Globus pallidus (tissue), 1 donor: ENCODE results near the gene PTCD2.
A peak's percentile ranks its signal among the peaks of the same experiment; 100 is the strongest.

ENCODE experiments used
- DNase-seq: peaks from one replicate; pipeline ENCODE4 v3.0.0-alpha.2; 2015; ENCODE audit warnings: low spot score

Gene PTCD2, protein sequence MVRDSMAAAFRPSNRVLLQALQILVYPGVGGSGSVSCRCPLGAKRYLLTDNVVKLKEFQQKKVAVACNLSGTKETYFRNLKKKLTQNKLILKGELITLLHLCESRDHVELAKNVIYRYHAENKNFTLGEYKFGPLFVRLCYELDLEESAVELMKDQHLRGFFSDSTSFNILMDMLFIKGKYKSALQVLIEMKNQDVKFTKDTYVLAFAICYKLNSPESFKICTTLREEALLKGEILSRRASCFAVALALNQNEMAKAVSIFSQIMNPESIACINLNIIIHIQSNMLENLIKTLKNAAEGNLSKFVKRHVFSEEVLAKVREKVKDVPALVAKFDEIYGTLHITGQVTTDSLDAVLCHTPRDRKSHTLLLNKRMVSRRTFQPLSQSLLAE

DNA sequence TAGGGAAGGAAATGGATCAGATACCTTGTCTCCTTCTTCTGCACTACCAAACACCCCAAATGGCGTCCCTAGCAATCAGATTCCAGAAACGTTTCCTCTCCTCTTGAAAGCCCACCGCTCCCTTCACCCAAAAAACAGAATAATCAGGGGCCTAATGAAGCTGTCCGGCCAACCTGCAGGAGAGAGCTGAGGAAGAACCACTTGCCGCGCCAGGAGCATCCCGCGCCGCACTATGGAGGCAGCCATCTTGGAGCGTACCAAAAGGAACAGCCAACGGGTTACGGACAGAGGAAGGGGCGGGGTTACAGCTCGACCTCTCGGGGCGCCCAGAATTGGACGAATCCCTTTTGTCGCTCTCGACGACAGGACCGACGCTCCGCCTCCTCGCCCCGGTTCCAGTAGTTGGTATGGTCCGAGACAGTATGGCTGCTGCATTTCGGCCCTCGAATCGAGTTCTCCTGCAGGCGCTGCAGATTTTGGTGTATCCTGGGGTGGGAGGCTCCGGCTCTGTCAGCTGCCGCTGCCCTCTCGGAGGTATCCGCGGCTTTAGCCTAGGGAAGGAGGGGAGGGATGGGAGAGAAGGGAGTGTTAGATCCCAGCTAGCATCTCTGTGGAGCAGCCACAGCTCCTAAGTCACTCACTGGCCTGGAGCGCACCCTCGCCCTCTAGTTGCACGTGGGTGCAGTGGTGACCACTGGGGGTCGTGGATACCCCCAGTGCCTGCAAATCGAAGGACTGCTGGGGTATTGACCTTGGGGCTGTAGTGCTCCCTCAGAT, at the start of gene PTCD2, which contains the start of gene MRPS27:
Gene PTCD2 (plus strand): TSS at position 398 of the 777 bp plus-strand sequence. CDS start 10 bp downstream, at position 408.
Gene MRPS27 (minus strand): TSS at position 265 of the 777 bp plus-strand sequence. CDS start 19 bp downstream, at position 246.
- peak; percentile 98 for DNase-seq

DNA sequence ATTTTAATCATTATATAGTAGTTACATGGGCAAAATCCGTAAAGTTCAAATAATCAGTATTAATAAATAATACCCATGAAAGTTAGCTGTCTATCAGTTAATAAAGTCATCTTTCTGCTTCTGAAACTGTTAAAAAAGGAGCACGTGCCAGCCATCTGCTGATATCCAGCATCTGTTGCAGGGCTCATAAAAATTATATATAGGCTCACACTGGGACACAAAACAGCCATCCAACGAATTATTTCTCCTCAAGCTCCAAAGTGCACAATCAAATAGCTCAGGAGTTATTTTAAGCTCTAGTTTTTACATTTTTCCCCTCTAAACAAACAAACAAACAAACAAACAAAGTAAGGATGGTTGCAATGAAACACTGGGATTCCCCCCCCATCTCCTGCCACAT, 48.5 kb upstream of the PTCD2 start:
- DNase-seq = no peak

DNA sequence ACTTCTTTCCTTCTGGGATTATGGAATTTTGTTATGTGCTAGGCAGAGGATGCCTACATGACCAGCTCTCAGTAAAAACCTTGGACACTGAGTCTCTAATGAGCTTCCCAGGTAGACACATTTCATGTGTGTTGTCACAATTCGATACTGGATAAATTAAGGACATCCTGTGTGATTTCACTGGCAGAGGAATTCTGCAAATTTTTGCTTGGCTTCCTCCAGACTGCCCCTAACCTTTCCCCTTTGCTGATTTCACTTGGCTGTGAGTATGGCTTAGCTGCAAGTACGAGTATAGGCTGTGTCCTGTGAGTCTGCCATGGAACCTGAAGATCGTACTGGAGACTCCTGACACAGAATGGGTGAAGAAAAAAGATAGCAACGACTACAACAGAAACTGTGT, 47.8 kb upstream of the PTCD2 start:
- no peak for DNase-seq

DNA sequence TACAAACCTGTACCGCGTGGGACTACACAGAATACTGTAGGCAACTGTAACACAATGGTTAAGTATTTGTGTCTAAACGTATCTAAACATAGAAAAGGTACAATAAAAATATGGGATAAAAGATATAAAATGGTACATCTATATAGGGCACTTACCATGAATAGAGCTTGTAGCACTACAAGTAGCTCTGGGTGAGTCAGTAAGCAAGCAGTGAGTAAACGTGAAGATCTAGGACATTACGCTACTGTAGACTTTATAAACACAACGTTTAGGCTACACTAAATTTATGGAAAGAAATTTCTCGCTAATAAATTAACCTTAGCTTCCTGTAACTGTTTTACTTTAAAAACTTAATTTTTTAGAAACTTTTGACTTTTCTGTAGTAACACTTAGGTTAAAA, 46.6 kb upstream of the PTCD2 start:
- DNase-seq = no peak

DNA sequence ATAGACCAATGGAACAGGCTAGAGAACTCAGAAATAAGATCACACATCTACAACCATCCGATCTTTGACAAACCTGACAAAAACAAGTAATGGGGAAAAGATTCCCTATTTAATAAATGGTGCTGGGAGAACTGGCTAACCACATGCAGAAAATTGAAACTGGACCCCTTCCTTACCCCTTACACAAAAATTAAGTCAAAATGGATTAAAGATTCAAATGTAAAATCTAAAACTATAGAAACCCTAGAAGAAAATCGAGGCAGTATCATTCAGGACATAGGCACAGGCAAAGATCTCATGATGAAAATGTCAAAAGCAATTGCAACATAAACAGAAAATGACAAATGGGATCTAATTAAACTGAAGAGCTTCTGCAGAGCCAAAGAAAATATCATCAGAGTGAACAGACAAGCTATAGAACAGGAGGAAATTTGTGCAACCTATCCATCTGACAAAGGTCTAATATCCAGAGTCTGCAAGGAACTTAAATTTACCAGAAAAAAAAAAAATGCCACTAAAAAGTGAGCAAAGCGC, 43.9 kb upstream of the PTCD2 start:
- no peak for DNase-seq

DNA sequence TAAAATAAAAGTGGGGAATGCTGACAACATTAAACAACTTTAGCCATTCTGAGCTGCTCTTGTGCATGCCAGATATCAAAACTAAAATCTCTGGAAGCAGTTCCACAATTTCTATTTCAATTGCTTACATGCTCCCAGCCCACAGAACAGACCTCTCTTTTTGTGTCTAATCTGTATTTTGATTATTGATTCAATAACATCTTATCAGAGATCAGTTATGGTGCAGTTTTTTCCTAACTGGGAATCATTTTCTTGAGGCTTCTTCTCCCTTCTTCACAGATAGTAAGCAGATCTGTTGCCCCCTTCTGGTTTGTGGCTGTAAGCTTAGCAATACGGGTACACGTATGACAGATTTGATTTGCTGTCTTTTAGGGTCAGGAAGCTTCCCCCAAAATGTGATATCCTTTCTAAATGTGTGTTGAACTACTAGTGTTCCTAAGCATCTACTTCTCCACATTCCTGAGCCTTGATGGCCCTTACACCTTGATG, 39.5 kb upstream of the PTCD2 start:
- peak; percentile 61 for DNase-seq

DNA sequence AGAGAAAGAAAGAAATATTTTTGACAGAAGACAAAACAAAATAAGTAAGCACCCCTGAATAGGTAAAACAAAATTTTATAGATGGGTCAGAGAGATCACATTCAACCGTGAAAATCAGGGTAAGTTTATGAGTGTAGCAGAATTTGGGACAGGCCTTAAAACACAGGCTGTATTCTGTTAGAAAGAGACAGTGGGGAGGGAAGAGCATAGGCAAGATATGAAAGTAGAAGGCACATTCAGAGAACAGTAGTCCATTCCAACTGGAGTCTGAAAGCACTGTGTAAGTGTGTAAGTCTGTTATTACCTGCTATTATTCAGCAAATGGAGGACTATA, 38.8 kb upstream of the PTCD2 start:
- DNase-seq = no peak

DNA sequence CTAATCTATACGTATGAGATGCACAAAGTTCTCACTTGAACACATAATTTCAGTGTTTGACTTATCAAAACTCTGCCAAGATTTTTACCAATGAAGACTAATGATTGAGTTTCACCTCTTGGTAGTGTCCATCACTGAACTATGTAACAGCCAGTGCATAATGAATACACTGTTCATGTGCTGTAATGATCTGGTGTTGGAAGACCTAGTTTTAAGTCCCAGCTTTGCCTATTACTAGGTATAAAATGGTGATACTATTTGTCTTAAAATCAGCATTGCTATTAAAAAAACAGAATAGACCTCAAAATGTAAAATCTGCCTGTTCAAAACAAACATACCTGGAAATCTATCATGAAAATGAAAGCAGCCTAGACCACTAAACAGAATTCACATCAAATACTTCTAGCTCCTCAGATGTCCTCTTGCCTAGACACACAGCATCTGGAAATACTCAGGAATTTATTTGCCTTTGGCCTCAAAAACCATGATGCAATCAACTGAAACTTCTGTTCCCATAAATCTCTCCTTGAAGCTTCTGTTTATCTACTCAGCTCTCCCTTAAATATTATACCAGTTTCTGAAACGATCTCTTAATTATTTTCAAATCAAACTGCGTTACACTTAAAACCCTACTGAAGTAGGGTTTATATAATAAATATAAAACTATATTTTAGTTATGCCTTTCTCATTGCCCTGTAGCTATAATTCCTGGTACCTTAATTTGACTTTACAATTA, 38.2 kb upstream of the PTCD2 start:
- no peak for DNase-seq

DNA sequence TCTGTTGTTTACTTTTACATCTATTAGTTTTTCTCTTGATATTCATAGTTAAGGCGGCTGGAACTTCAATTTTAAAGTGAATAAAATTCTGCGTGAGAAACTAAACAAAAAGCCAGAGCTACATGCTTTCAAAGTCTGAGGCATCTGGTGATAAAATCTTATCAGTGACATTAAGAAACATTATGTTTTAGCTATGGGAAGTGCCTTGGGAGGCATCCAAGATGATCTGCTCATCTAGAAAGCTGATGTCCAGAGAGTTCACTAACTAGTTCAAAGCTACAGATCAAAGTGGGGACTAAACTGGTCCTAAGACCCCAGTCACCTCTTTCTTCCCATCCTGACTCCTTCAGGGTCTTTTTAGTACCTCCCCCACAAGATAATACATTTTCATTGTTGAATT, 37.3 kb upstream of the PTCD2 start:
- DNase-seq = no peak

DNA sequence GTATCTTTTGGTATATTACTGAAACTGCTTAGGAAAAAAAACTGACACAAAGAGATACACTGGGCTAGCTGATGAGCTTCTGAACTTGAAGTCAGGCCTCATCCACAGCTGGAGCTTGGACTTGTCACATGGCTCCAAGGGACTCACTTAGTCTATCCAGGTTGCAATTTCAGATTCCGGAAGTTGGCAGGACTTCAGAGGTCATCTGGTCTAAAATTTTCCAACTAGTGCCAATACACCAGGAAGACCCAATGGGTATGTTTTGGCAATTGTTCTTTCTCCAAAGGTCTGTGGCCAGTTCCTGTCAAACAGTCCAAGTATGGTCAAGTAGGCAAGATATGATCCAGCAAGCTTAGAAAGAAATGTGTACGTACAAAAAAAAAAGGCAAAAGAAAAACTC, 36.8 kb upstream of the PTCD2 start:
- no peak for DNase-seq

DNA sequence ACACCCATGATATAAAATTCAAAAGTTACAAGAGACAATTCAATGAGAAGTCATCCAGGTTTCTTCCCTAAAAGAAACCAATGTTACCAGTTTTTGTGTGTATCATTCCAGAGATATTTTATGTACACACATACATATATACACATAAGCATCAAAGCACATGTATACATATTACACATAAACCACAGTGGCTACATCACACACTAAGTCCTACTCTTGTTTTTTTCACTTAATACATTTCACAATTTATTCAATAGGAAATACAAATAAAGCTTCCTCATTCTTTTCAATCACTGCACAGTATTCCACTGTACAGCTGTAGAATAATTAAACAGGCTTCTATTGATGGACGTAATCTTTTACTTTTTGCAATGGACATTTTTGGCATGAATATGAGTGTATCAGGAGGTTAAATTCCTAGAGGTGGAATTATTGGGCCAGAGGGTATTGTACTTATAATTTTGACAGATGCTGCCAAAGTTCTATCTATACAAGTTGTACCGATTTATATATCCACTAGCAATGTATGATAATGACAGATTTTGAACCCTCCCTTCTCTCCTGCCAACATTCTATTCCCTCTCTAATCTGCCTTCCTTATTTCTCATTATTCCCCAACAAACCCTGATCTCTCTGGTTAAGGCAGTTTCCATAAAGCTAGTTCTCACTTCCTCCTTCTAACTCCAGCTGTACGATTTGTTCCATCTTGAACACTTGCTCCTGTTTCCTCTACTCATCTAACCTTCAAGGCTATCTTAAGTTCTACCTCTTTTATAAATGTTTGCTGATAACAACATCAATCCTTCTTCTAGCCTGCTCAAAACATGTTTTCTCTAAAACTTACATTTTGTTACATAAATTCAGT, 35.4 kb upstream of the PTCD2 start:
- DNase-seq = no peak

DNA sequence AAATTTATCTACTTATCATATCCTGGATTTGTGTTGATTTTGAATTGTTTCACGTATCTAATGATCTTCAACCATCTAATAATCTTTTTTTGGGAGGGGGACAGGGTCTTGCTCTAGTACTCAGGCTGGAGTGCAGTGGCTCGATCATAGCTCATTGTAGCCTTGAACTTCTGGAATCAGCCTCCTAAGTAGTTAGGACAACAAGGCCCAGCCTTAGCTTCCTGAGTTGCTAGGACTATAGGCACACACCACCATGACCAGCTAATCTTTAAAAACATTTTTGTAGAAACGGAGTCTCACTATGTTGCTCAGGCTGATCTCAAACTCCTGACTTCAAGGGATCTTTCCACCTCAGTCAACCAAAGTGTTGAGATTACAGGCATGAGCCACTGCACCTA, 34.8 kb upstream of the PTCD2 start:
- DNase-seq = no peak

DNA sequence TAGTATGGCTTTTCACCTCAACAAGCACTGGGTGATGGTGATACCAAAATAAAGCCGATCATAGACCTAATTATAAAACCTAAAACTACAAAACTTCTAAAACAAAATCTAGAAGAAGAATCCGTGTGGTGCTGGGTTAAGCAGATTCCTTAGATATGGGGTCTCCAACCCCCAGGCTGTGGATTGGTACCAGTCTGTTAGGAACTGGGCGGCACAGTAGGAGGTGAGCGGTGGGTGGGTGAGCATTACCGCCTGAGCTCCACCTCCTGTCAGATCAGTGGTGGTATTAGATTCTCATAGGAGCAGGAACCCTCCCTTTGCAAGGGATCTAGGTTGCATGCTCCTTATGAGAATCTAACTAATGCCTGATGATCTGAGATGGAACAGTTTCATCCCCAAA, 33.4 kb upstream of the PTCD2 start:
- no peak for DNase-seq

DNA sequence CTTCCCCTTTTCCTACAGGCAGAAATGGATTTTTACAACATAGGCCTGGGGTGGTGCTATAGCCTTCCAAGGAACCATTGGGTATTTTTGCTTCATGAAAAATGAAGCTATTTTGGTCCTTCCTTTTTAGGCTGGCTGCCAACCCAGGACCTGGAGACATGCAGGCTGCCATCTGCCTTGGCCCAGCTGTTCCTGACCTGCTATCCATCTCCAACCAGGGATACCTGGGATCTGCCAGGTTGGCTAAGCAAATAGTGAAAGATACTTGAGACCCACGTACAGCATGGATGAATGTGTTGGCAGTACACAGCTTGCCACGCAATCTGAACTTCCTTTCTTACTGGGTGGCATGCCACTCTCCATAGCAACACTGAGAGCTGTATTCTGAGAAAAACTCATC, 31.2 kb upstream of the PTCD2 start:
- no peak for DNase-seq

DNA sequence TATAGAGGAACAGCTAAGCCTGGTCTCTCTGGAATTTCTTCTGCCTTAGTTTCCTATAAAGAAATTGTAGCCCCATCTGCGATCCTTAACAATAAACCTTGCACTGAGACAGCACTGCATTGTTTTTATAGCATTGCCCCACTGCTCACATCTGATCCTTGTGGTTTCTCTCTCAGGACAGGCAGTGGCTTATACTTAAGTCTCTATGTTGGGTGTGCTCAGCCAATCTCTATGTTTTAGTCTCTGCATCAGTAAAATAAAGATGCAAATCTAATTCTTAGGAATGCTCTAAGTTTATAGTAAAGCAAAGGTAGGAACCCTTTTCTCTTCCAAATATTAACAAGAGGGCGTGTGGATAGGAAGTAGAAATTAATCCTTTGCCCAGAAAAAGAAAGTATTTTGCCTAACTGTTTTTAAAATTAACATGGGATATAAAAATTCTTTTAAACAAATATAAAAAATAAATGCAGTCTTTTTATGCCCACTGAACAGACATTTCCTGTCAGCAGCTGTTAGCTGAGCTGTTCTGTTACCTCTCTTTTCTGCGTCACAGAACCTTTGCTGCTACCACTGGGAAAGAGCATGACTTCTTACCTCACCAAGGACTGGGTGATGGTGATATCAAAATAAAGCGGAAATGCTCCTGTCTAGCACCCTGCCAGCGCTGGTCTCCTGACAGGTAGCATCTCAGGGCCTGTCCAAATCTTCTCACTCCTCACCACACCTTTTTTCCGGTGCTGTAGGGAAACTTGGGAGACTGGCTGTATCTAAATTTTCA, 29.6 kb upstream of the PTCD2 start:
- DNase-seq = no peak

DNA sequence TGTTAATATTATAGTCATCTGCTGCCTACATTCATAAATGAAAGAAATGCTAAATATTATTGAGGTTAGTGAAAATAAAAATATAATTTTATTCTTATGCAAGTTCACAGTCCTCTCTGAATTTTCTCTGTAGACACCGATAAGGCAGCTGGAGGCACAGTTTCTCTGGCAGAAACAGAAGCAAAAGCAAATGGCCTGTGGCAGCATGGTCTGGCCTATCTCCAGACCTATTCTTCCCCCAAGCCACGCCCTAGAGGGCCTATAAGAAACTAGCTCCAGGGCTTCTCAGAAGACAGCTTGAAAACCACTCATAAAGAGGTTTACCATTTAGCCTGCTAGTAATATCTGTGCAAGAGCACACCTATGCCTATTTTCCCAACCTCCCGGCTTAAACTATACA, 28.6 kb upstream of the PTCD2 start:
- DNase-seq = no peak

DNA sequence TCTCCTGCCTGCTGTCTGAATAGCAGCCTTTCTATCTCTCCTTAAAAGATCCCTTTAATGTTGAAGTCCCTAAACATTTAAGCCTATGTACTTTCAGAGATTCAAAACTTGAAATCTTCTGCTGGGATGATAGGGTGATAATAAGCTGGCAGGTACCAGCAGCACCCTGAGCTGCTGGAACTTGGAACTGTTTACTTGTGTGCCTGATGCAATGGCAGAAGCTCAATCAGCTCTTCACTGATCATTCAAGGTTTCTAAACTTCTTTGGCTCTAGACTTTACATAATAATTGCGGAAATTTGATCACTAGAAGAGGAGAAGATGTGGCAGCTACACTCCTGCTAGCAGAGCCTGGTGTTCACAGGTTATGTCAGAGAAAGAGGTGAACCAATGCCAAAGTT, 27.8 kb upstream of the PTCD2 start:
- no peak for DNase-seq

DNA sequence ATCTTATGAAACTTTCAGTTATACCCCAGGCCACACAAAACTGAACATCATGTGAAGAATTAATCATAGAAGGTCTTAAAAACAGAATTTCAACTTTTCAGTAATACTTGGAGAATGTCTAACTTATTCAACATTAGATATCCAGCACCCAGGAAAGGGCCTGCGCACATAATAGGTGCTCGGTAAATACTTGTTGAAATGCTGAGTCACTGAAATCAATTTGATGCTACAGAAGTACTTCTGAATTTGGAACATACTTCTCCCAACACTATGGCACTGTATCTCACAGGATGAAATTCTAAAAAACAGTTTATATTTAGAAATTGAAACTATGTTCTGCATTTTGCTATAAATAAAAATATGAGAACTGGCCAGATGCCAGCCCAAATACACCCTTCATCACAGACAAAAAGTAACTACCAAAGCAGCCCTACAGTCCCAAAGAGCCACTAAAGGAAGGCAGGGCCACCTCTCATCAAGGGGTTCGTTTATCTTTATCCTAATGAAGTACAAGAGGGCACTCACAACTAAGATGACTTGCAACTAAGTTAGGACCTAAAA, 26.6 kb upstream of the PTCD2 start:
- no peak for DNase-seq

DNA sequence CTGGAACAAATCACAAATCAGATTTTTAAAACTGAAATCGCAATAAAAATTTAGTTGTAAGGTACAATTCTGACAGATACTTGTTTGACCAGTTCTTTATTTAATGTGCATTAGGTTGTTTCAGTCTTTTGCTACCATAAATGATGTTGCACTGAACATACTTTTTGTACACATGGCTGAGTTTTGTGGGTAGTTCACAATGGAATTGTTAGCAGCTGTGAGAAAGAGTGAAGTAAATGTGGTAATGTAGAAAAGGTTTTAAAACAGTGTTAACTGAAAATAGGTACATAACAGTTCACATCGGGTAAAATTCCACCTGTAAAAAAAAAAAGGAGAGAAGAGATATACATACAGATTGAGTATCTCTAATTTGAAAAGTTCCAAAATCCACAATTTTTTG, 25.7 kb upstream of the PTCD2 start:
- DNase-seq = no peak

DNA sequence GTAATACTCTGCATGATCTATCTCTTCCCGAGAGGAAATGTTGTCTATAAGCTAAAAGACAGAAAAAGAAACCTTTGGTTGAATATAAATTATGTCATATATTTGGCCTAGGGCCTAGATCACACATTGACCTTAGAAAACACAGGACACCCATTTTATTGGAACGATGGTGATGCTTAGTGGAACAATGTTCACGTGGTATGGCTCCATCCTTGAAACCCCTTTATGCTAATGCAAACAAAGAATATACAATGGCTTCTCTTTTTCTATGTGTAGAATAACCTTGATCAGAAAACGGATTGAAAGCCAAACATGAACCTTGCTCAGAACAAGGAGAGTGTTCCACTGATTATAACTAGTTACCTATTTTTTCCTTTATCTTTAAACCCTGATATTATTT, 24.6 kb upstream of the PTCD2 start:
- DNase-seq = no peak
